Stimulated activated naive CD8-positive, alpha-beta T cell treated with anti-CD3 and anti-CD28 coated beads, Interleukin-15, Interleukin-2, amounts not matched to agents 100 ng/mL and 50 ng/mL, for 24 hours (primary cell): Measurements from ENCODE around the gene MECP2.

Experiments
- H3K27ac Mint-ChIP-seq: one replicate; pipeline ENCODE4 v1.8.0; 2021; ENCODE audit warnings: mild to moderate bottlenecking, mixed read lengths
- H3K27me3 Mint-ChIP-seq: one replicate; pipeline ENCODE4 v1.8.0; 2021; ENCODE audit warnings: mixed read lengths
- H3K36me3 Mint-ChIP-seq: one replicate; pipeline ENCODE4 v1.8.0; 2021; ENCODE audit warnings: low read depth, mixed read lengths
- H3K4me1 Mint-ChIP-seq: one replicate; pipeline ENCODE4 v1.8.0; 2021; ENCODE audit warnings: low read depth, mixed read lengths
- H3K4me3 Mint-ChIP-seq: one replicate; pipeline ENCODE4 v1.8.0; 2021; ENCODE audit warnings: mild to moderate bottlenecking, mixed read lengths
- H3K9me3 Mint-ChIP-seq: one replicate; pipeline ENCODE4 v1.8.0; 2021; ENCODE audit warnings: mixed read lengths

Gene MECP2

GRCh38 chrX:154059729-154060245 is 37.7 kb downstream of the MECP2 start:
- H3K9me3 Mint-ChIP-seq: no peaks in the 10 kb centered on the region
- peak overlapping the region; percentile 85 for H3K27ac Mint-ChIP-seq
- H3K36me3 Mint-ChIP-seq: peaks cover 44% of the 10 kb centered on the region
- peaks cover 85% of the 10 kb centered on the region for H3K4me1 Mint-ChIP-seq
- no peak overlapping the region for H3K4me3 Mint-ChIP-seq
- no peaks in the 10 kb centered on the region for H3K27me3 Mint-ChIP-seq

DNA sequence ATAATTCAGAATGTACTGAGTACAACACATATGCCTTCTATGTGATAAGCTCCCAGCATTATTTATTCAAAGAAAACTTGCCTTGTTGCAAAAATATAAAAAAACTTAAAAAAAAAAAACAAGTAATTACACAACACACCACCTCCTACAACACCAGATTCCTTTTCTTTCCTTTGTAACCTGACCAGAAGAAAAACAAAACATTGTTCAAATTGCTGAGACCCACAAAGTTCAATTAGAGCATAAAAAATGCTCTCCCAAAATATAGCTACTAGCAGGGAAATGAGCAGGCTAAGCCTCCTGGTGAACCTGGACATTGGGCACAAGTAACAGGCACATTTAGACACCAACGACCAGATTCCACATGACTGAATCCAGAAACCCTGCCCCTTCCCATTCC is 38.3 kb downstream of the MECP2 start:
- Mint-ChIP-seq H3K27me3 (no peaks in the 10 kb centered on the region), H3K27ac (peak overlapping the region; percentile 85), H3K36me3 (peaks cover 44% of the 10 kb centered on the region), H3K9me3 (no peaks in the 10 kb centered on the region), H3K4me3 (no peak overlapping the region), H3K4me1 (peaks cover 79% of the 10 kb centered on the region)

DNA sequence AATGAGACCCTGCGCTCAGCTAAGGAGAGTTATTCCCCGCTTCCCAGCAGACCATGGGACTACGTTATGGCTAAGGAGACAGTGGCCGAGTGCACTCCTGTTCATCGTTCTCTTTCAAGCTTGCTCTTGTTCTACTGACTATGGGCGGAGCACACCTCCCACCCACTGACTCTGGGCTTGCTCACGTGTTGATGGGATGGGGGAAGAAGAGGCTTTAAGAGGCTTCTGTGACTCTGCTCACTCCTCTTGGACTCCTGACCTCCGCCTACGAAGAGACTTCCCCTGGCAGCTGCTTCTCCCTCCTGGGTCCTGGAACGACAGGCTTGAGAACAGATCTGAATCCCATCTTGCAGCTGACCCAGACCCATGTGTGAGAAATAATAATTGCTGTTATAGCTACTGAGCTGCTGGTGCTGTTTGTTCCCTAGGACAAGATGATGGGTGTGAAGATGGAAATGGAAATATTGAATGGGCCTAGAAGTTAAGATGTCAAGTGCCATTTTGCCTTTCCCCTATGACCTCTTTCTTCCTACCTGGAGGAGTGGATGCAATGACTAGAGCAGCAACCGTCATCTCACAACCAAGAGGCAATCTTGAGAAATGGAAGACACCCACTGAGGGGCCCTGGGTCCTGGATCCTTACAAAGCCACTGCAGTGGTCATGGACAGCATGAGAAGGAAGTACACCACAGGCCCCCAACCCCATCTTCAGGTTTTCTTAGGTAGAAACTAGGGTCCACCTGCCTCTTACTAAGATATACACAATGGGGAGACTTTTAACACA is 39.1 kb downstream of the MECP2 start:
- H3K27me3 Mint-ChIP-seq: no peaks in the 10 kb centered on the region
- H3K36me3 Mint-ChIP-seq: peaks cover 44% of the 10 kb centered on the region
- H3K4me3 Mint-ChIP-seq: peak overlapping the region; percentile 30
- peaks cover 71% of the 10 kb centered on the region for H3K4me1 Mint-ChIP-seq
- no peaks in the 10 kb centered on the region for H3K9me3 Mint-ChIP-seq
- H3K27ac Mint-ChIP-seq: peak overlapping the region; percentile 85

- peaks cover 66% of the 10 kb centered on the region for H3K4me1 Mint-ChIP-seq
Observed at GRCh38 chrX:154057791-154058190, 39.7 kb downstream of the MECP2 start.

DNA sequence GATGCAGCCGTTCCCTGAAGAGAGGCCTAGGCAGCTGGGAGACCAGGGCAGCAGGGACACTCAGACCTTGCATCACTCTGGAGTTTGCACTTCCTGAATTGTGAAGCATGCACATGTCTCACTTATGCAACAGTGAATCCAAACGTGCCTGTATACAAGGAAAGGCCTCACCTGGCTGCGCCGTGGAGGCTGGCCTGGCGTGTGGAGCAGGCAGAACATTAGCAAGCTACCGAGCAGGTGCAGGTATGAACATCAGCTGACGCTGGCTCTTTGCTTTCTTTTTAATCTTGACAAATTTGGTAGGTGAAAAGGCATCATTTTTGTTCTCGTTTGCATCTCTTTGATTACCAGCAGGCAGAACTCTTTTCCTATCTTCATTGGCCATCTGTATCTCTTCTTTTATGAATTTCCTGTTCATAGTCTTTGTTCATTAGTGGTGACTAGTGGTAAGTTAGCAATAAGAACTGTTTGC is 40.7 kb downstream of the MECP2 start:
- H3K4me1 Mint-ChIP-seq: peaks cover 60% of the 10 kb centered on the region
- H3K27me3 Mint-ChIP-seq: no peaks in the 10 kb centered on the region
- peak overlapping the region; percentile 85 for H3K27ac Mint-ChIP-seq
- H3K36me3 Mint-ChIP-seq: peaks cover 40% of the 10 kb centered on the region
- H3K4me3 Mint-ChIP-seq: no peak overlapping the region
- H3K9me3 Mint-ChIP-seq: no peaks in the 10 kb centered on the region

More at GRCh38 chrX:154057791-154058190, 39.7 kb downstream of the MECP2 start:
- peak overlapping the region; percentile 85 for H3K27ac Mint-ChIP-seq
- H3K27me3 Mint-ChIP-seq: no peaks in the 10 kb centered on the region
- no peak overlapping the region for H3K4me3 Mint-ChIP-seq
- peaks cover 44% of the 10 kb centered on the region for H3K36me3 Mint-ChIP-seq
- no peaks in the 10 kb centered on the region for H3K9me3 Mint-ChIP-seq

- Mint-ChIP-seq H3K4me3 (no peak overlapping the region), H3K27ac (peak overlapping the region; percentile 51), H3K36me3 (peaks cover 45% of the 10 kb centered on the region), H3K27me3 (no peaks in the 10 kb centered on the region), H3K9me3 (no peaks in the 10 kb centered on the region), H3K4me1 (peaks cover 27% of the 10 kb centered on the region)
Observed at GRCh38 chrX:154051201-154051810, 46.2 kb downstream of the MECP2 start.

- H3K36me3 Mint-ChIP-seq: peaks cover 41% of the 10 kb centered on the region
- no peaks in the 10 kb centered on the region for H3K9me3 Mint-ChIP-seq
Observed at GRCh38 chrX:154050113-154050495, 47.4 kb downstream of the MECP2 start.

DNA sequence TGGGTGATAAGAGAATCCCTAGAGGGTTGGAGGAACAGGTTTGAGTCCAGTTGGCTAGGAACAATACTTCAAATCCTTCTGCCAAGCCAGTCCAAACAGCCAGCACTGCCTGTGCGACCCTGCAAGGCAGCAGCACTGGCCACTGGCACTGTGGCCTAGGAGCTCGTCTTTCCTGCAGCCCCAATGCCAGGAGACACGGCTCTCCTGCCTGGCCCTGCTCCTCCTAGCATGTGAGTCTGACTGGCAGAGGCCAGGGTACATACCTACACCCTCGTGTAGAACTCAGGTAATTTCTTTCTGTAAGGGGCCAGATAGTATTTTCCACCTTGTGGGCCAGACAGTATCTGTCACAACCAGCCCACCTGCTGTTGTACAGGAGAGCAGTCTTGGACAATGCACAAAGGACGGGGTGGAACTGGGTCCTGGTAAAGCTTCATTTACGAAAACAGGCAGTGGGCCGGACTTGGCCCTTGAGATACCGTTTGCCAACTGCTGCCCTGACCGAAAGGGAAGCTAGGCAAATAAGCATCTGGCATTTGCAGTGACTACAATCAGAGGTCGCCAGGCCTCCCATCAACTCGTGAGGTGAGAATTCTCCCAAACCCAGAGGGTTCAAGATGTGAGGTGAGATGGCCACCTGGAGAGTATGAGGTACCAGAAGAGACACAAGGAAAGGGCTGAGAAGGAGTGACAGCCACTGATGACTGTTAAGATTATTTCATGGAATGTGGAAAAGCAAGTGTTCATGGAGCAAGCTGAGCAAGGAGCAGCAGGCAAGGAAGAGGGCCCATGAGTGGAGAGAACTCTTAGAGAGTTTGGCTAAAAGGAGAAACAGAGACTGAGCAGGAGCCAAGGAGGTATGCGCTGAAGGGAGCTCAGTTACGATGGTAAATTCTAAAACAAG is 48.1 kb downstream of the MECP2 start:
- Mint-ChIP-seq H3K4me3 (no peak overlapping the region), H3K27ac (peak overlapping the region; percentile 83), H3K4me1 (peaks cover 22% of the 10 kb centered on the region), H3K36me3 (peaks cover 39% of the 10 kb centered on the region), H3K27me3 (no peaks in the 10 kb centered on the region), H3K9me3 (no peaks in the 10 kb centered on the region)

More at GRCh38 chrX:154050113-154050495, 47.4 kb downstream of the MECP2 start:
- no peak overlapping the region for H3K4me3 Mint-ChIP-seq
- no peaks in the 10 kb centered on the region for H3K27me3 Mint-ChIP-seq
- peak overlapping the region; percentile 83 for H3K27ac Mint-ChIP-seq
- peaks cover 24% of the 10 kb centered on the region for H3K4me1 Mint-ChIP-seq

DNA sequence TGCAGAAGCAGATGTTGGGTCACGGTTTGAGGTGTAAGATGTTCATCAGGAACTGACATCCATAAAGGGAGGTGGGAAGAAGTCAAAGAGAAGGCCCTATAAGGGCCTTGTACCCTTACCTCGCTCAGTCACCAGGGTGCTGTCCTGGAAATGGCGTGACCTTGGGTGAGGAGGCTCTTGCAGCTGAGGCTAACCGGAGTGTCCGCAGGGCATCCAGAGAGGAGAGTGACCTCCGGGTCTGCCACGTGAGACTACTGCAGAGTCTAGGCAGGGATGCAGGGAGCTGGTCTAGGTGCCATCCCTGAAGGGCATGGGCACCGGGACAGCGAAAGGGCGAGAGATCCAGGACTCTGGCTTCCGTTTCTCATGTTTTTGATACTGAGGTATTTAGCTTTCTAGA is 49.1 kb downstream of the MECP2 start:
- Mint-ChIP-seq H3K27ac (no peak overlapping the region), H3K9me3 (no peaks in the 10 kb centered on the region), H3K4me3 (no peak overlapping the region), H3K4me1 (peaks cover 22% of the 10 kb centered on the region), H3K27me3 (no peaks in the 10 kb centered on the region), H3K36me3 (peaks cover 42% of the 10 kb centered on the region)

DNA sequence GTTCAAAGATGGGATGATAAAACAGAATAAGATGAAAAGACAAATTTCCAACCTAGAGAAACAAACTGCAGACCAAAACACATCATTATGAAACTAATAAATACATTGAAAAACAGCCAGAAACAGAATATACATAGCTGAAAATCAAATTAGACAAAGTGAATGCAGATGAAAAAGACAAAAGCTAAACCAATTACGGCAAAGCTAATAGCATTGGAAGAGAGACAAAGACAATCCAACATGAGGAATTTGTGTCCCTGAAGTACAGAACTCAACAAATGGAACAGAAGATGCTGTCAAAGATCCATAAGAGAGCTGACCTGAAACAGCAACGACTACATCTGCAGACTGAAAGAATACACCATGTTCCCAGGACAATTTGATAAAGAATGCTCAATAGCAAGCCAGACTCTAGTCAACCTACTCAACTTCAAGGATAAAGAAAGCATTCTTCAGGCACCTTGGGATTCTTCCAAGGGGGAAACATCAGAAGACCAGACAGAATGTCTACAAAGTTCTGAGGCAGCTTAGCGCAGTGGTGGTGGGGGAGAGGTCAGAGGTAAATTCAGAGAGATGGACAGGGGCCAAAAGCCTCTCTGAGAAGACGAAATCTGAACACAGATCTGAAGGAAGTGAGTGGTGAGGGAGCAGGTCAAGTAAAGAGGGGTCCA is 50.4 kb downstream of the MECP2 start:
- peaks cover 32% of the 10 kb centered on the region for H3K4me1 Mint-ChIP-seq
- H3K4me3 Mint-ChIP-seq: no peak overlapping the region
- peaks cover 42% of the 10 kb centered on the region for H3K36me3 Mint-ChIP-seq
- H3K9me3 Mint-ChIP-seq: no peaks in the 10 kb centered on the region
- no peaks in the 10 kb centered on the region for H3K27me3 Mint-ChIP-seq
- H3K27ac Mint-ChIP-seq: peak overlapping the region; percentile 73

- H3K4me3 Mint-ChIP-seq: no peak overlapping the region
- H3K4me1 Mint-ChIP-seq: peaks cover 38% of the 10 kb centered on the region
- peaks cover 42% of the 10 kb centered on the region for H3K36me3 Mint-ChIP-seq
- no peaks in the 10 kb centered on the region for H3K9me3 Mint-ChIP-seq
- H3K27me3 Mint-ChIP-seq: no peaks in the 10 kb centered on the region
- peak overlapping the region; percentile 36 for H3K27ac Mint-ChIP-seq
Observed at GRCh38 chrX:154046031-154046781, 51.3 kb downstream of the MECP2 start.

GRCh38 chrX:154044091-154044490 is 53.4 kb downstream of the MECP2 start:
- Mint-ChIP-seq H3K4me1 (peaks cover 39% of the 10 kb centered on the region), H3K27ac (no peak overlapping the region), H3K27me3 (no peaks in the 10 kb centered on the region), H3K9me3 (no peaks in the 10 kb centered on the region), H3K36me3 (peaks cover 31% of the 10 kb centered on the region), H3K4me3 (no peak overlapping the region)

GRCh38 chrX:154043003-154043763 is 54.3 kb downstream of the MECP2 start:
- Mint-ChIP-seq H3K4me3 (no peak overlapping the region), H3K27ac (no peak overlapping the region), H3K9me3 (no peaks in the 10 kb centered on the region), H3K27me3 (no peaks in the 10 kb centered on the region), H3K36me3 (peaks cover 27% of the 10 kb centered on the region), H3K4me1 (peaks cover 39% of the 10 kb centered on the region)
